Renal cortex interstitium (tissue), 11 donors: ENCODE results near the gene DAZAP1. TPM values are rescaled to one million over a fixed set of nuclear protein-coding genes. Genes with fewer than 3 reads are reported as not detected.
"Not testable (repeated sequence)": the region's sequence is repeated elsewhere in the genome, so short reads cannot be mapped to it uniquely, and the experiment has no call there.

ENCODE experiments used
- DNase-seq, 11 donors: peaks; one replicate each; pipeline ENCODE4 v3.0.0-alpha.2; 2013; ENCODE audit warnings: low read depth in 9 of 11, low spot score in 4 of 11; ENCODE audit errors: extremely low read depth in 1 of 11
- polyA plus RNA-seq, 3 donors: library from polyadenylated mRNA; unstranded; fragments of 120-200 nt; gene quantifications; one replicate each; pipeline ENCODE4 v1.2.1, GENCODE V29; 2013; ENCODE audit not compliant: insufficient read length in 3 of 3

The DAZAP1 gene
- polyA plus RNA-seq, 3 donors: 79.6 to 103 (median 90.2) TPM

GRCh38 chr19:1417681-1418495, 10.5 kb downstream of the DAZAP1 start:
- no peak for DNase-seq

- DNase-seq: no peak
Measured at GRCh38 chr19:1418496-1418775, 11.1 kb downstream of the DAZAP1 start.

- no peak for DNase-seq
Measured at GRCh38 chr19:1418951-1419738, 11.8 kb downstream of the DAZAP1 start.

GRCh38 chr19:1420085-1420484, 12.7 kb downstream of the DAZAP1 start:
- DNase-seq: not testable (repeated sequence)

- no peak for DNase-seq
Measured at GRCh38 chr19:1420590-1420989, 13.2 kb downstream of the DAZAP1 start.

DNA sequence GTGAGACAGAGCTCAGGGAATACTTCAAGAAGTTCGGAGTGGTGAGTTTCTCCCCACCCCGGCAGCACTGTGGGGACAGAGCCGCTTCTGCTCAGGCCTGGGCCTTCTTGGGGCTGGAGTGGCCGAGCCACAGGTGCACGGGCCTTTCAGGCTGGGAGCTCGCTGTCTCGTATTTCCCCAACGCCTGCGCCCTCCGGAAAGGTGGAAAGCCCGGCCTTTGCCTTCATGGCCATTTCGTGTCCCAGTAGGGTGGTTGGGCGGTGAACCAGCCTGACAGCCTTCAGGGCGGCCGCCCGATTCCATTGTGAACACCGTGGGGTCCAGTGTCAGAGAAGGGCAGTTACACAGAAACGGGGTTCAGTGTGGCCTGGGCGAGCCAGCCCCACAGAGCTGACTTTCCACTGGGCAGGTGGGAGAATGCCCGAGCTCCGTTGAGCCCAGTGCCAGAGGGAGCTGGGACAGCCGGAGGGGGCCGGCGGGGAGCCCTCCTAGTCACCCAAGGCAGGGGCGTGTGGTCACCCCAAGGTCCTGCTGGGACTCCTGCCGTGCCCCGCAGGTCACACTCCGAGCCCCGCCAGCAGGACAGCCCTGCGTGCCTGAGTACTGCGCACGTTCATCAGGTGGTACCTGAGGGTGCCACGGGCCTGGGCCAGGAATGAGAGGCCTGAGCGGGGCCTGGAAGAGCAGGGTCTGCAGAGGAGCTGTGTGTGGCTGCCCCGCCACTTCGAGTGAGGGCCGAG, 14.0 kb downstream of the DAZAP1 start:
- no peak for DNase-seq

DNA sequence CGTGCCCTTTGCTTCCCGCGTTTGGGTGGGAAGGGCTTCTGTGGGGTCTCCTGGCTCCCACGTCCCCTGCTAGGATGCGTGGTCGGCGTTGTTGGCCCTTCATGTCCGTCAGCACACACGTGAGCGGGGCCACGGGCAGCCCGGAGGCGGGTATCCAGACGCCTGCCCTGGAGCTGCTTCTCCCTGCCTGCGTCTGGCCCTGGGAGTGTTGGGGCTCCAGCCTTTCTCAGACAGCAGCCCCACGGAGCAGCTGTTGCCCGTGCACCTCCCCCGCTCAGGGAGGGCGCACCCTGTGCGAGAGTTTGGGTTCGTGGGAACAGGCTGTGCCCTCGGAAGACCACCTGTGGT, 14.5 kb downstream of the DAZAP1 start:
- DNase-seq: no peak

- no peak for DNase-seq
Measured at GRCh38 chr19:1422360-1422759, 15.0 kb downstream of the DAZAP1 start.

- no peak for DNase-seq
Measured at GRCh38 chr19:1422943-1423342, 15.6 kb downstream of the DAZAP1 start.

- DNase-seq: no peak
Measured at GRCh38 chr19:1423436-1424191, 16.2 kb downstream of the DAZAP1 start.

GRCh38 chr19:1424192-1424955, 17.0 kb downstream of the DAZAP1 start:
- no peak for DNase-seq

DNA sequence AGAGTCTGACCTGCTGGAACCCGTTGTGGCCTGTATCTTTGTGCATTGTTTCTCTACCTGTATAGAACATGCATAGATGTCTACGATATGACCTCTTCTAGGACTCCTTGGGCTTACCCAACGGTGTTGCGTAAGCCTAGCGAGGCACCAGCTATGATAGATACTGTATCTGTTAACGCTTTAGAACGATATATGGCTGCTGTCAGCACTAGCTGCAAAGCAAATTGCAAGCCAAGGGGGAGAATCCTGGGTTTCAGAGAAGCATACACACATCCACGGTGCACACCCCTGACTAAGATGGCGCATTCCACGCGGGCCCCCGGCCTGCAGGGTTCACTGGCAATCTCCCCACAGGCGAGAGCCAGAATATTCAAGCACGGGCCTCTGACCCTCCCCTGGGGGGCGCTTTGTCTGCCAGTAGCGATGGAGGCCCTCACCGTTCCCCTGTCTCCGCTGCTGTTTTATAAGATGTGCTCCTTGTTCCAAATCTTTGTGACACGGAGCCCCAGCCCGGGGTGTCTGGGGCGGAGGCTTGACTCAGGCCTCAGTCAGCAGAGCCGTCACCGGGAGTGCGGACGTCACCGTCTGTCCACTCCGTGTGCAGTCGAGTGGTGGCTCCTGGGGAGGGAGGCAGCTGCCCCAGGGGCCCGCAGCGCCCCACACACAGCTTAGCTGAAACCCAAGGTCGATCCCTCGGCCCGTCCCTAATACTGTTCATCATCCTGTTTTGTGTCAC, 17.9 kb downstream of the DAZAP1 start:
- no peak for DNase-seq

DNA sequence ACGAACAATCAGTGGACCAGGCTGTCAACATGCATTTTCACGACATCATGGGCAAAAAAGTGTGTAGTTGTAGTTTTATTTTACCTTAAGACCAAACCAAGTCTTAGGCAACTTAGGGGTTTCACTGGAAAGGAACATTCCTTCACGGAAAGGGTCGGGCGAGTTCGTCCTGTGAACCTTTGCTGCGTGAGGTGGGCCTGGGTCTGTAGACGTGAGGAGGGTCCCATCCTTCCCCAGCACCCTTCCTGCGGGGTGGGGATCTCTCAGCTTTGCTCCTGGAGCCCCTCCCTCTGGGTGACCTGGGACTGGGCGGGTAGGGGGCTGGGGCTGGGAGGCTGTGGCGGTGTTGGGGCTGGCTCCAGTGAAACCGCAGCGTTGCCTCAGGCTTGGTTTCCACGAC, 18.5 kb downstream of the DAZAP1 start:
- no peak for DNase-seq

DNA sequence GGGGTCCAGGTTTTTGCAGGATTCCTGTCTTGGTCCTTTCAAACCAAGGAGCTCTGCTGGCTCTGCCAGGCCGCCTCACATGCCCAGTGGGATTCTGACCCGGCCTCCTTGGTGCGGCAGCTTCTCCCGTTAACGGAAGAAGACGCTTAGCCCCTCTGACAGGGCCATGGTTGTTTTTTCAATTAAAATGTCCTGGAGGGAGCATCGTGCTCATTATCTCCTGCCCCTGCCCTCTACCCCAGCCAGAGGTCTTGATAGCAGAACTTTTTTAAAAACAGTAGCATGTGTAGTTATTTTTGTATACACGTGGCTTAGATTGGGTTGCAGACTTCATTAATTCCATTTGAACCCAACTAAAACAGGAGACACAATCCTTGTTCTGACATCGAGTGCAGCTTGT, 19.4 kb downstream of the DAZAP1 start:
- DNase-seq: no peak

GRCh38 chr19:1427221-1427920, 20.0 kb downstream of the DAZAP1 start:
- no peak for DNase-seq

DNA sequence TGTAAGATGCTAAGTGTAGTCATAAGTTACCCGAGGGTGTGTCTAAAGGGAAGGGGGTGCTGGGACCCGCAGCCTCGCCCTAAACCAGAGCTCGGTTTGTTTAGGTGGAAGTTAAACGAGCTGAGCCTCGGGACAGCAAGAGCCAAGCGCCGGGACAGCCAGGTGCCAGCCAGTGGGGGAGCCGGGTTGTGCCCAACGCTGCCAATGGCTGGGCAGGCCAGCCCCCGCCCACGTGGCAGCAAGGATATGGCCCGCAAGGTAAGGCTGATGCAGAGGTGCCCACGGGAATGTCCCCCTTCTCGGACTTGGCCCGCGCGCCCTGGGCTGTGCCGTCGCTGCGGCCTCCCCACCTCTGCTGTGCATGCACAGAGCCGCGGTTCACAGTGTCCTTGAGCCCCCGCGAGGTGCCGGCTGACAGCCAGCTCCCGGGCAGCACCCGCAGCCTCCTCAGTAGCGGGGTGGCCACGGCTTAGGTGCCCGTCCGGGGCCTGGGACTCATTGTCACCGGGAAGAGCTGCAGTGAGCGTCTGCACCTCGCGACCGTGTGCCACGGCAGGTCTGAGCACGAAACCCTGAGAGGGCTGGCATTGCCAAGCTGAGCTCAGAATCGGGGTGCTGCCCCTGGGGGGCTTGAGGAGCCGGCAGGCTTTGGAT, 21.5 kb downstream of the DAZAP1 start:
- no peak for DNase-seq

DNA sequence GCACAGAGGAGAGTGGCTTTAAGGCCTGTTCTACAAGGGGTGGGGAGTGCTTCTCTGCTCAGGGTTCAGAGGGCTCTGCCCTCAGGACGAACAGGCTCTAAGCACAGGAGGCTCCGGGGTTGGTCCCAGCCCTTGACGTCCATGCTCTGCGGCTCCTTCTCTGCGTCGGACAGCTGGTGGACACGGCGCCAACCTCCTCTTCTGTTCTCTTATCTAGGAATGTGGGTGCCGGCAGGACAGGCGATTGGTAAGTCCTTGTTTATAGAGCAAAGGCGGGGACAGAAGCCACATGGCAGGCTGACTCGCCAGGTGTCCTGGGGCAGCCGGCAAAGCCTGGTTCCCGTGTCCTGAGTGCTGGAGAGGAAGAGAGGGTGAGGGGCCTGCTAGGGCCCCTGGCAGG, 22.4 kb downstream of the DAZAP1 start:
- DNase-seq: no peak
